Lower lobe of right lung (tissue), 2 donors: ENCODE measurements around the gene C2orf69. TPM values are rescaled to one million over a fixed set of nuclear protein-coding genes. Genes with fewer than 3 reads are reported as not detected.

ENCODE experiments used
- ATAC-seq, 2 donors: fragments of 200-7000 bp; cut with Tn5 transposase; one replicate each; pipeline ENCODE4 v1.9.1; 2020 to 2022; ENCODE audit warnings: mild to moderate bottlenecking in 2 of 2, moderate library complexity in 2 of 2
- DNase-seq: peaks from one replicate; pipeline ENCODE4 v3.0.0-alpha.2; 2020
- H3K27ac ChIP-seq: fragments of 200-600 bp; one replicate; pipeline ENCODE4 v1.8.0; 2022
- H3K27me3 ChIP-seq: fragments of 200-600 bp; one replicate; pipeline ENCODE4 v1.8.0; 2022; ENCODE audit warnings: low read depth
- H3K36me3 ChIP-seq: fragments of 200-600 bp; one replicate; pipeline ENCODE4 v1.8.0; 2022; ENCODE audit warnings: mild to moderate bottlenecking
- H3K4me1 ChIP-seq: fragments of 200-600 bp; one replicate; pipeline ENCODE4 v1.8.0; 2022
- H3K4me3 ChIP-seq: fragments of 200-600 bp; one replicate; pipeline ENCODE4 v1.8.0; 2022; ENCODE audit warnings: mild to moderate bottlenecking
- H3K9me3 ChIP-seq: fragments of 200-600 bp; one replicate; pipeline ENCODE4 v1.8.0; 2022
- CTCF ChIP-seq: fragments of 200-600 bp; IDR thresholded peaks from one replicate; pipeline ENCODE4 v1.8.0; 2022; ENCODE audit warnings: antibody characterized with exemption, mild to moderate bottlenecking
- intact Hi-C: fragments of 100-400 bp; cut with DNase I; formaldehyde crosslinking; loops from one replicate; pipeline ENCODE4 v1.11.0; 2022
- total RNA-seq: library from RNA; stranded (reverse); fragmentation: NEBNext Ultra II Directional; extraction: Animal tissue kit (Norgen Biotek cat#: 25700); gene quantifications from one replicate; pipeline ENCODE4 v1.2.1, GENCODE V29; 2021
- donor health status: DM: no; HTN: yes; CAD: no; lungs with severe emphysema.

C2orf69 gene
- total RNA-seq, 1 donor from 2014 or later = 12.5 TPM

- Histone ChIP-seq H3K9me3 (peaks cover 8% of the 10 kb centered on the region), H3K4me3 (no peak overlapping the region), H3K27me3 (no peaks in the 10 kb centered on the region), H3K27ac (no peak overlapping the region), H3K4me1 (no peaks in the 10 kb centered on the region), H3K36me3 (no peaks in the 10 kb centered on the region)
- no peak for TF ChIP-seq CTCF
- ATAC-seq (no peak), DNase-seq (no peak)
- intact Hi-C loops = no loop called here
Measured at GRCh38 chr2:199869653-199870052, 41.4 kb upstream of the C2orf69 start.

GRCh38 chr2:199870581-199870980 lies 40.5 kb upstream of the C2orf69 start:
- Histone ChIP-seq H3K4me1 (no peaks in the 10 kb centered on the region), H3K27me3 (no peaks in the 10 kb centered on the region), H3K4me3 (no peak overlapping the region), H3K27ac (no peak overlapping the region), H3K36me3 (no peaks in the 10 kb centered on the region), H3K9me3 (peaks cover 8% of the 10 kb centered on the region)
- intact Hi-C loops = no loop called here
- ATAC-seq (no peak), DNase-seq (no peak)
- TF ChIP-seq CTCF = no peak

- Histone ChIP-seq H3K27ac (no peak overlapping the region), H3K4me3 (no peak overlapping the region), H3K36me3 (no peaks in the 10 kb centered on the region), H3K9me3 (peaks cover 8% of the 10 kb centered on the region), H3K27me3 (no peaks in the 10 kb centered on the region), H3K4me1 (no peaks in the 10 kb centered on the region)
- no peak for TF ChIP-seq CTCF
- no peak for ATAC-seq
- intact Hi-C loops = no loop called here
- DNase-seq = no peak
Measured at GRCh38 chr2:199874209-199874608, 36.9 kb upstream of the C2orf69 start.

GRCh38 chr2:199875400-199875799 lies 35.7 kb upstream of the C2orf69 start:
- Histone ChIP-seq H3K27me3 (no peaks in the 10 kb centered on the region), H3K36me3 (no peaks in the 10 kb centered on the region), H3K9me3 (peaks cover 8% of the 10 kb centered on the region), H3K4me1 (no peaks in the 10 kb centered on the region), H3K4me3 (no peak overlapping the region), H3K27ac (no peak overlapping the region)
- ATAC-seq = no peak
- no peak for TF ChIP-seq CTCF
- intact Hi-C loops = no loop called here
- DNase-seq = no peak

- no peak overlapping the region for H3K4me3 ChIP-seq
- no peaks in the 10 kb centered on the region for H3K4me1 ChIP-seq
- no peak overlapping the region for H3K27ac ChIP-seq
- no peaks in the 10 kb centered on the region for H3K36me3 ChIP-seq
- ATAC-seq = no peak
- TF ChIP-seq CTCF = no peak
- no peak for DNase-seq
- no peaks in the 10 kb centered on the region for H3K27me3 ChIP-seq
- H3K9me3 ChIP-seq = no peaks in the 10 kb centered on the region
- intact Hi-C loops = no loop called here
Measured at GRCh38 chr2:199882667-199883066, 28.4 kb upstream of the C2orf69 start.
